ENCODE data around the gene MYT1.
"Not testable (repeated sequence)": the region's sequence is repeated elsewhere in the genome, so short reads cannot be mapped to it uniquely, and the experiment has no call there.

The MYT1 gene

DNA sequence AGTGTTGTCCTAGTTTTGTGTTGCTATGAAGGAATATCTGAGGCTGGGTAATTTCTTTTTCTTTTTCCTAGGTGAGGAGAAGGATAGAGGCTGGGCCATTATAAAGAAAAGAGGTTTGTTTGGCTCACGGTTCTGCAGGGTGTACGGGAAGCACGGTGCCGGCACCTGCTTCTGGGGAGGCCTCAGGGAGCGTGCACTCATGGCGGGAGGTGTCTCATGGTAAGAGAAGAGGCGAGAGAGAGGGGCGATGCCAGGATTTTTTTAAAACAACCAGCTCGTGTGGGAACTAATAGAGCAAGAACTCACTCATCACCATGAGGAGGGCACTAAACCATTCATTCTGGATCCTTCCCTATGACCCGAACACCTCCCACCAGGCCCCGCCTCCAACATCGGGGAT, 42.7 kb upstream of the MYT1 start:
- no peak overlapping the region for H3K14ac ChIP-seq (ENCODE audit: low read length)
- no peak overlapping the region for H2BK120ac ChIP-seq (ENCODE audit: low read depth, low read length)
- H3K4me2 ChIP-seq (ENCODE audit: insufficient read depth, low read length, poor library complexity, severe bottlenecking): no peak overlapping the region
- H3K9me3 ChIP-seq (replicated peaks in 1 of 2; ENCODE audit: control insufficient read depth in 2 of 2, insufficient read depth in 1 of 2, low read depth in 1 of 2, low read length in 2 of 2): no peaks in the 10 kb centered on the region
- no peak overlapping the region for H2BK12ac ChIP-seq (ENCODE audit: low read length)
- no peak overlapping the region for H4K8ac ChIP-seq (ENCODE audit: low read depth, low read length)
- H3K4me3 ChIP-seq (ENCODE audit: low read length in 2 of 2): no peak overlapping the region
- no peaks in the 10 kb centered on the region for H3K79me1 ChIP-seq (ENCODE audit: low read depth, low read length)
- no peak overlapping the region for H4K91ac ChIP-seq (ENCODE audit: low read depth, low read length, poor library complexity)
- no peaks in the 10 kb centered on the region for H3K27me3 ChIP-seq (ENCODE audit: control insufficient read depth in 3 of 3, insufficient read depth in 3 of 3, low read depth in 1 of 3, low read length in 3 of 3)
- H2AK5ac ChIP-seq (ENCODE audit: low read depth, low read length): no peak overlapping the region
- H3K9ac ChIP-seq (ENCODE audit: low read depth, low read length, poor library complexity): no peak overlapping the region
- H3K4ac ChIP-seq (ENCODE audit: low read length): no peak overlapping the region
- H3K36me3 ChIP-seq (replicated peaks in 1 of 2; ENCODE audit: control insufficient read depth in 2 of 2, insufficient read depth in 2 of 2, low read length in 2 of 2): no peaks in the 10 kb centered on the region
- no peak overlapping the region for H2AFZ ChIP-seq (ENCODE audit: low read length)
- H2BK15ac ChIP-seq (ENCODE audit: low read length): no peak overlapping the region
- peaks cover 2 to 4% of the 10 kb centered on the region in 2 donors for H3K4me1 ChIP-seq (ENCODE audit: control insufficient read depth in 2 of 2, insufficient read depth in 1 of 2, low read depth in 1 of 2, low read length in 2 of 2)
- no peak overlapping the region for H3K23ac ChIP-seq (ENCODE audit: low read depth, low read length, poor library complexity)
- H3K18ac ChIP-seq (ENCODE audit: low read length): no peak overlapping the region
- no peak overlapping the region for H3K27ac ChIP-seq (replicated peaks; ENCODE audit: low read length)
- no peak for DNase-seq (ENCODE audit: low spot score)
- WGBS, 2 donors (ENCODE audit: extremely low coverage in 2 of 2, insufficient read length in 2 of 2, insufficient replicate concordance in 1 of 2): no CpG with 5 or more reads among the region's 12 CpGs
- no peak overlapping the region for H2BK5ac ChIP-seq (ENCODE audit: low read length)

DNA sequence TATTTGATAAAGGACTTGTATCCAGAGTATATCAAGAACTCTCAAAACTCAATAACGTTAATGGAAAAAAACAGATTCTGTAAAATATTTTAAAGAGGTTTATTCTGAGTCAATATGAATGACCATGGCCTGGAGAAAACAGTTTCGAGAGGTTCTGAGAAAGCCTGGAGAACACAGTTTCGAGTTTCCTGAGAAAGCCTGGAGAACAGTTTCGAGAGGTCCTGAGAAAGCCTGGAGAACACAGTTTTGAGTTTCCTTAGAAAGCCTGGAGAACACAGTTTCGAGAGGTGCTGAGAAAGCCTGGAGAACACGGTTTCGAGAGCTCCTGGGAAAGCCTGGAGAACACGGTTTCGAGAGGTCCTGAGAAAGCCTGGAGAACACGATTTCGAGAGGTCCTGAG, 41.3 kb upstream of the MYT1 start:
- not testable (repeated sequence) for H2BK120ac ChIP-seq (ENCODE audit: low read depth, low read length); H3K4me2 ChIP-seq (ENCODE audit: insufficient read depth, low read length, poor library complexity, severe bottlenecking); H2AK5ac ChIP-seq (ENCODE audit: low read depth, low read length); H3K9me3 ChIP-seq (replicated peaks in 1 of 2; ENCODE audit: control insufficient read depth in 2 of 2, insufficient read depth in 1 of 2, low read depth in 1 of 2, low read length in 2 of 2); H3K18ac ChIP-seq (ENCODE audit: low read length); H3K4ac ChIP-seq (ENCODE audit: low read length); H2AFZ ChIP-seq (ENCODE audit: low read length); H2BK5ac ChIP-seq (ENCODE audit: low read length); H3K4me1 ChIP-seq (ENCODE audit: control insufficient read depth in 2 of 2, insufficient read depth in 1 of 2, low read depth in 1 of 2, low read length in 2 of 2); H4K91ac ChIP-seq (ENCODE audit: low read depth, low read length, poor library complexity); DNase-seq (ENCODE audit: low spot score); H3K36me3 ChIP-seq (replicated peaks in 1 of 2; ENCODE audit: control insufficient read depth in 2 of 2, insufficient read depth in 2 of 2, low read length in 2 of 2); H3K23ac ChIP-seq (ENCODE audit: low read depth, low read length, poor library complexity); H3K27ac ChIP-seq (replicated peaks; ENCODE audit: low read length); H3K4me3 ChIP-seq (ENCODE audit: low read length in 2 of 2); H2BK12ac ChIP-seq (ENCODE audit: low read length); H2BK15ac ChIP-seq (ENCODE audit: low read length); H3K79me1 ChIP-seq (ENCODE audit: low read depth, low read length); H3K9ac ChIP-seq (ENCODE audit: low read depth, low read length, poor library complexity); H4K8ac ChIP-seq (ENCODE audit: low read depth, low read length); H3K14ac ChIP-seq (ENCODE audit: low read length); H3K27me3 ChIP-seq (ENCODE audit: control insufficient read depth in 3 of 3, insufficient read depth in 3 of 3, low read depth in 1 of 3, low read length in 3 of 3)
- no CpG with 5 or more reads among the region's 11 CpGs for WGBS, 2 donors (ENCODE audit: extremely low coverage in 2 of 2, insufficient read length in 2 of 2, insufficient replicate concordance in 1 of 2)

DNA sequence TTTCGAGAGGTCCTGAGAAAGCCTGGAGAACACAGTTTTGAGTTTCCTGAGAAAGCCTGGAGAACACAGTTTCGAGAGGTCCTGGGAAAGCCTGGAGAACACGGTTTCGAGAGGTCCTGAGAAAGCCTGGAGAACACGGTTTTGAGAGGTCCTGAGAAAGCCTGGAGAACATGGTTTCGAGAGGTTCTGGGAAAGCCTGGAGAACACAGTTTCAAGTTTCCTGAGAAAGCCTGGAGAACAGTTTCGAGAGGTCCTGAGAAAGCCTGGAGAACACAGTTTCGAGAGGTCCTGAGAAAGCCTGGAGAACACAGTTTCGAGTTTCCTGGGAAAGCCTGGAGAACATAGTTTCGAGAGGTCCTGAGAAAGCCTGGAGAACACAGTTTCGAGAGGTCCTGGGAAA, 40.7 kb upstream of the MYT1 start:
- not testable (repeated sequence) for H3K79me1 ChIP-seq (ENCODE audit: low read depth, low read length); H3K27ac ChIP-seq (replicated peaks; ENCODE audit: low read length)

DNA sequence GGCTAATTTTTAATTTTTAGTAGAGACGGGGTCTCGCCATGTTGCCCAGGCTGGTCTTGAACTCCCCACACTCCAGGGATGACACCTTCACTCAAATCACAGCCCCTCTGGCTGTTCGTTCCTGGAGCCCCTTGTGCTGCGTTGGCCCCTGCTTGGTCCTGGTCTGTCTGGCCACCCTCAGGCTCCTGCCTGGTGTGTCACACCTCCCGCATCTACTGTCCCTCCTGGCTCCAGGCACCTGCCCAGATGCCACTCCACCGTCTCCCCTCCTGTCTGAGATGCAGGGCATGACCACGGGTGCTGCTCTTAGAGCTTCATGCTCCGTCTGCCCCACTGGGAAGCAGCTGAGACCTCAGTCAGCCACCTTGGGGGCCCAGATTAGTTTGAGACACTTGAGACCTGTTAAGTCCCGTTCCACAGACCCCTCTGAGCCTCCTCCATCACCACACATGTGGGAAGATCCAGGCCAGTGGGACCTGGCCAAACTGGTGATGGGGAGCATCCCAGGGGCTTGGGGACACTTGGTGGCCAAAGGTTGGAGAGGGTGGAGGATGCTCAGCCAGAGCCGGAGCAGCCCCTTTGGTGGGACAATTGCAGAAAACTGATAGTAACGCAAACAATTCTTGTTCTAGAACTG, 35.0 kb upstream of the MYT1 start:
- no peak overlapping the region for H3K14ac ChIP-seq (ENCODE audit: low read length)
- DNase-seq (ENCODE audit: low spot score): no peak
- H2BK12ac ChIP-seq (ENCODE audit: low read length): no peak overlapping the region
- H3K36me3 ChIP-seq (replicated peaks in 1 of 2; ENCODE audit: control insufficient read depth in 2 of 2, insufficient read depth in 2 of 2, low read length in 2 of 2): no peaks in the 10 kb centered on the region
- no peaks in the 10 kb centered on the region for H3K27me3 ChIP-seq (ENCODE audit: control insufficient read depth in 3 of 3, insufficient read depth in 3 of 3, low read depth in 1 of 3, low read length in 3 of 3)
- H3K18ac ChIP-seq (ENCODE audit: low read length): peak overlapping the region; percentile 68
- no peak overlapping the region for H3K4me3 ChIP-seq (ENCODE audit: low read length in 2 of 2)
- no peak overlapping the region for H3K4ac ChIP-seq (ENCODE audit: low read length)
- peaks cover 0 to 6% of the 10 kb centered on the region in 2 donors for H3K4me1 ChIP-seq (ENCODE audit: control insufficient read depth in 2 of 2, insufficient read depth in 1 of 2, low read depth in 1 of 2, low read length in 2 of 2)
- H3K9ac ChIP-seq (ENCODE audit: low read depth, low read length, poor library complexity): peak overlapping the region; percentile 39
- H2AK5ac ChIP-seq (ENCODE audit: low read depth, low read length): no peak overlapping the region
- no peak overlapping the region for H3K4me2 ChIP-seq (ENCODE audit: insufficient read depth, low read length, poor library complexity, severe bottlenecking)
- H3K79me1 ChIP-seq (ENCODE audit: low read depth, low read length): no peaks in the 10 kb centered on the region
- no peak overlapping the region for H2BK120ac ChIP-seq (ENCODE audit: low read depth, low read length)
- no peaks in the 10 kb centered on the region for H3K9me3 ChIP-seq (replicated peaks in 1 of 2; ENCODE audit: control insufficient read depth in 2 of 2, insufficient read depth in 1 of 2, low read depth in 1 of 2, low read length in 2 of 2)
- H4K8ac ChIP-seq (ENCODE audit: low read depth, low read length): no peak overlapping the region
- no CpG with 5 or more reads among the region's 11 CpGs for WGBS, 2 donors (ENCODE audit: extremely low coverage in 2 of 2, insufficient read length in 2 of 2, insufficient replicate concordance in 1 of 2)
- no peak overlapping the region for H4K91ac ChIP-seq (ENCODE audit: low read depth, low read length, poor library complexity)
- no peak overlapping the region for H3K27ac ChIP-seq (replicated peaks; ENCODE audit: low read length)
- no peak overlapping the region for H2AFZ ChIP-seq (ENCODE audit: low read length)
- no peak overlapping the region for H2BK15ac ChIP-seq (ENCODE audit: low read length)
- H2BK5ac ChIP-seq (ENCODE audit: low read length): no peak overlapping the region
- H3K23ac ChIP-seq (ENCODE audit: low read depth, low read length, poor library complexity): no peak overlapping the region

More for the DNA sequence above, 40.7 kb upstream of the MYT1 start:
- not testable (repeated sequence) for H4K8ac ChIP-seq (ENCODE audit: low read depth, low read length); H4K91ac ChIP-seq (ENCODE audit: low read depth, low read length, poor library complexity); H3K4me1 ChIP-seq (ENCODE audit: control insufficient read depth in 2 of 2, insufficient read depth in 1 of 2, low read depth in 1 of 2, low read length in 2 of 2); H3K27me3 ChIP-seq (ENCODE audit: control insufficient read depth in 3 of 3, insufficient read depth in 3 of 3, low read depth in 1 of 3, low read length in 3 of 3); H2AK5ac ChIP-seq (ENCODE audit: low read depth, low read length); H2BK12ac ChIP-seq (ENCODE audit: low read length); H3K4ac ChIP-seq (ENCODE audit: low read length); H3K36me3 ChIP-seq (replicated peaks in 1 of 2; ENCODE audit: control insufficient read depth in 2 of 2, insufficient read depth in 2 of 2, low read length in 2 of 2); H2BK15ac ChIP-seq (ENCODE audit: low read length); H3K14ac ChIP-seq (ENCODE audit: low read length); DNase-seq (ENCODE audit: low spot score); H3K9ac ChIP-seq (ENCODE audit: low read depth, low read length, poor library complexity); H3K9me3 ChIP-seq (replicated peaks in 1 of 2; ENCODE audit: control insufficient read depth in 2 of 2, insufficient read depth in 1 of 2, low read depth in 1 of 2, low read length in 2 of 2); H3K4me2 ChIP-seq (ENCODE audit: insufficient read depth, low read length, poor library complexity, severe bottlenecking); H3K23ac ChIP-seq (ENCODE audit: low read depth, low read length, poor library complexity); H2BK120ac ChIP-seq (ENCODE audit: low read depth, low read length); H3K4me3 ChIP-seq (ENCODE audit: low read length in 2 of 2); H2BK5ac ChIP-seq (ENCODE audit: low read length); H2AFZ ChIP-seq (ENCODE audit: low read length); H3K18ac ChIP-seq (ENCODE audit: low read length)
- no CpG with 5 or more reads among the region's 11 CpGs for WGBS, 2 donors (ENCODE audit: extremely low coverage in 2 of 2, insufficient read length in 2 of 2, insufficient replicate concordance in 1 of 2)
